ENCODE results near the gene ARHGEF18. TPM values are rescaled to one million over a fixed set of nuclear protein-coding genes. Genes with fewer than 3 reads are reported as not detected.
"Not testable (repeated sequence)": the region's sequence is repeated elsewhere in the genome, so short reads cannot be mapped to it uniquely, and the experiment has no call there.

Gene ARHGEF18
- polyA plus RNA-seq, 1 donor from 2014 or later: 22.7 TPM

- no peaks in the 10 kb centered on the region for H3F3A ChIP-seq (ENCODE audit: insufficient read depth, low read length, poor library complexity, severe bottlenecking)
- H3K9ac ChIP-seq (ENCODE audit: low read length): no peak overlapping the region
- no peaks in the 10 kb centered on the region for H3K36me3 ChIP-seq (ENCODE audit: insufficient read depth, low read length)
- H3K27me3 ChIP-seq (ENCODE audit: insufficient read depth, low read depth, low read length): no peaks in the 10 kb centered on the region
- H3K4me3 ChIP-seq (ENCODE audit: low read length): no peak overlapping the region
- H3K9me3 ChIP-seq (ENCODE audit: low read length): no peaks in the 10 kb centered on the region
- no peak overlapping the region for H2AFZ ChIP-seq (ENCODE audit: low read depth, low read length)
- H4K20me1 ChIP-seq (ENCODE audit: insufficient read depth): no peaks in the 10 kb centered on the region
- no peak overlapping the region for H3K27ac ChIP-seq (ENCODE audit: low read length)
- TF ChIP-seq SMC3 (conservative IDR thresholded peaks at IDR 0.05; ENCODE audit: poor library complexity): no peak
- TF ChIP-seq RAD21 (conservative IDR thresholded peaks at IDR 0.05): no peak
- no peak for TF ChIP-seq TAF1 (IDR thresholded peaks at IDR 0.05; ENCODE audit: low read depth)
- TF ChIP-seq EZH2 (IDR thresholded peaks at IDR 0.05; ENCODE audit: borderline replicate concordance, insufficient read depth, low read length, poor library complexity, severe bottlenecking): no peak
- no peaks in the 10 kb centered on the region for H3K9me2 ChIP-seq (ENCODE audit: insufficient read depth, low read length)
- no peaks in the 10 kb centered on the region for H3K79me2 ChIP-seq (replicated peaks; ENCODE audit: insufficient read depth, low read length)
- no peak overlapping the region for H3K4me2 ChIP-seq (ENCODE audit: low read length)
Observed at GRCh38 chr19:7342143-7342542, 6.6 kb upstream of the ARHGEF18 start.

DNA sequence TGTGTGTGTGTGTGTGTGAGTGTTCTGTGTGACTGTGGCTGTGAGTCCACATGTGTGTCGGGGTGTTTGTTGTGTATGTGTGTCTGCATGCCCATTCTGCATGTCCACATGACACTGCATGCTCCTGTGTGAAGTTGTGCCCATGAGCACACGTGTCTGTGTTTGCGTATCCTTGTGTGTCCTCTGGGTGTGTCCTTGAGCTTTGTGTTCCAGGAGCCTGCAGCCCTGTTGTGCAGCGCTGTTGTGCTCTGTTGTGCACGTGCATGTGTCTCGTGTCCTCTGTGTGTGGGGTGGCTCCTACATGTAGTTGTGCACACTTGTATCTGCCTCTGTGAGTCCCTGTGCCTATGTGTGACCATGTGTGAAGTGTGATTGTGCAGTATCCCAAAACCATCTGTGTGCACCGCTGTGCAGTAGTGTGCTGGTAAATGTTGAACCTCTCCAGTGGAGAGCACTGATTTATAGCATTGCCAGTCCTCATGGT, 2.2 kb upstream of the ARHGEF18 start:
- H3K9ac ChIP-seq (ENCODE audit: low read length): no peak overlapping the region
- no peak overlapping the region for H3K27ac ChIP-seq (ENCODE audit: low read length)
- no peaks in the 10 kb centered on the region for H3K36me3 ChIP-seq (ENCODE audit: insufficient read depth, low read length)
- H3K27me3 ChIP-seq (ENCODE audit: insufficient read depth, low read depth, low read length): no peaks in the 10 kb centered on the region
- no peaks in the 10 kb centered on the region for H3K9me2 ChIP-seq (ENCODE audit: insufficient read depth, low read length)
- no peak overlapping the region for H2AFZ ChIP-seq (ENCODE audit: low read depth, low read length)
- no peaks in the 10 kb centered on the region for H3F3A ChIP-seq (ENCODE audit: insufficient read depth, low read length, poor library complexity, severe bottlenecking)
- TF ChIP-seq, protein P1, sequence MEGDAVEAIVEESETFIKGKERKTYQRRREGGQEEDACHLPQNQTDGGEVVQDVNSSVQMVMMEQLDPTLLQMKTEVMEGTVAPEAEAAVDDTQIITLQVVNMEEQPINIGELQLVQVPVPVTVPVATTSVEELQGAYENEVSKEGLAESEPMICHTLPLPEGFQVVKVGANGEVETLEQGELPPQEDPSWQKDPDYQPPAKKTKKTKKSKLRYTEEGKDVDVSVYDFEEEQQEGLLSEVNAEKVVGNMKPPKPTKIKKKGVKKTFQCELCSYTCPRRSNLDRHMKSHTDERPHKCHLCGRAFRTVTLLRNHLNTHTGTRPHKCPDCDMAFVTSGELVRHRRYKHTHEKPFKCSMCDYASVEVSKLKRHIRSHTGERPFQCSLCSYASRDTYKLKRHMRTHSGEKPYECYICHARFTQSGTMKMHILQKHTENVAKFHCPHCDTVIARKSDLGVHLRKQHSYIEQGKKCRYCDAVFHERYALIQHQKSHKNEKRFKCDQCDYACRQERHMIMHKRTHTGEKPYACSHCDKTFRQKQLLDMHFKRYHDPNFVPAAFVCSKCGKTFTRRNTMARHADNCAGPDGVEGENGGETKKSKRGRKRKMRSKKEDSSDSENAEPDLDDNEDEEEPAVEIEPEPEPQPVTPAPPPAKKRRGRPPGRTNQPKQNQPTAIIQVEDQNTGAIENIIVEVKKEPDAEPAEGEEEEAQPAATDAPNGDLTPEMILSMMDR (IDR thresholded peaks at IDR 0.05; ENCODE audit: poor library complexity, severe bottlenecking): no peak
- TF ChIP-seq, protein P2, sequence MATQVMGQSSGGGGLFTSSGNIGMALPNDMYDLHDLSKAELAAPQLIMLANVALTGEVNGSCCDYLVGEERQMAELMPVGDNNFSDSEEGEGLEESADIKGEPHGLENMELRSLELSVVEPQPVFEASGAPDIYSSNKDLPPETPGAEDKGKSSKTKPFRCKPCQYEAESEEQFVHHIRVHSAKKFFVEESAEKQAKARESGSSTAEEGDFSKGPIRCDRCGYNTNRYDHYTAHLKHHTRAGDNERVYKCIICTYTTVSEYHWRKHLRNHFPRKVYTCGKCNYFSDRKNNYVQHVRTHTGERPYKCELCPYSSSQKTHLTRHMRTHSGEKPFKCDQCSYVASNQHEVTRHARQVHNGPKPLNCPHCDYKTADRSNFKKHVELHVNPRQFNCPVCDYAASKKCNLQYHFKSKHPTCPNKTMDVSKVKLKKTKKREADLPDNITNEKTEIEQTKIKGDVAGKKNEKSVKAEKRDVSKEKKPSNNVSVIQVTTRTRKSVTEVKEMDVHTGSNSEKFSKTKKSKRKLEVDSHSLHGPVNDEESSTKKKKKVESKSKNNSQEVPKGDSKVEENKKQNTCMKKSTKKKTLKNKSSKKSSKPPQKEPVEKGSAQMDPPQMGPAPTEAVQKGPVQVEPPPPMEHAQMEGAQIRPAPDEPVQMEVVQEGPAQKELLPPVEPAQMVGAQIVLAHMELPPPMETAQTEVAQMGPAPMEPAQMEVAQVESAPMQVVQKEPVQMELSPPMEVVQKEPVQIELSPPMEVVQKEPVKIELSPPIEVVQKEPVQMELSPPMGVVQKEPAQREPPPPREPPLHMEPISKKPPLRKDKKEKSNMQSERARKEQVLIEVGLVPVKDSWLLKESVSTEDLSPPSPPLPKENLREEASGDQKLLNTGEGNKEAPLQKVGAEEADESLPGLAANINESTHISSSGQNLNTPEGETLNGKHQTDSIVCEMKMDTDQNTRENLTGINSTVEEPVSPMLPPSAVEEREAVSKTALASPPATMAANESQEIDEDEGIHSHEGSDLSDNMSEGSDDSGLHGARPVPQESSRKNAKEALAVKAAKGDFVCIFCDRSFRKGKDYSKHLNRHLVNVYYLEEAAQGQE (IDR thresholded peaks at IDR 0.05; ENCODE audit: borderline replicate concordance): no peak
- TF ChIP-seq POLR2AphosphoS5 (IDR thresholded peaks at IDR 0.05): no peak
- TF ChIP-seq EZH2 (IDR thresholded peaks at IDR 0.05; ENCODE audit: borderline replicate concordance, insufficient read depth, low read length, poor library complexity, severe bottlenecking): no peak
- H4K20me1 ChIP-seq (ENCODE audit: insufficient read depth): no peaks in the 10 kb centered on the region
- H3K4me2 ChIP-seq (ENCODE audit: low read length): no peak overlapping the region
- H3K4me3 ChIP-seq (ENCODE audit: low read length): no peak overlapping the region
- H3K9me3 ChIP-seq (ENCODE audit: low read length): peaks cover 3% of the 10 kb centered on the region
- no peaks in the 10 kb centered on the region for H3K79me2 ChIP-seq (replicated peaks; ENCODE audit: insufficient read depth, low read length)

GRCh38 chr19:7346997-7347396, 1.7 kb upstream of the ARHGEF18 start:
- H3K27ac ChIP-seq (ENCODE audit: low read length); H3K79me2 ChIP-seq (replicated peaks; ENCODE audit: insufficient read depth, low read length); H3K9ac ChIP-seq (ENCODE audit: low read length); H3K36me3 ChIP-seq (ENCODE audit: insufficient read depth, low read length); H3F3A ChIP-seq (ENCODE audit: insufficient read depth, low read length, poor library complexity, severe bottlenecking); H4K20me1 ChIP-seq (ENCODE audit: insufficient read depth); H3K27me3 ChIP-seq (ENCODE audit: insufficient read depth, low read depth, low read length); H3K9me2 ChIP-seq (ENCODE audit: insufficient read depth, low read length); H3K4me3 ChIP-seq (ENCODE audit: low read length); H3K4me2 ChIP-seq (ENCODE audit: low read length); H3K9me3 ChIP-seq (ENCODE audit: low read length); H2AFZ ChIP-seq (ENCODE audit: low read depth, low read length): not testable (repeated sequence)
